WERI-Rb-1 (cell line): ENCODE results near the gene ADCYAP1R1.
A peak's percentile ranks its signal among the peaks of the same experiment; 100 is the strongest.

Source experiments
- DNase-seq: peaks from one replicate; pipeline ENCODE4 v3.0.0-alpha.2; 2020
- H3K27ac ChIP-seq: fragments of 250-450 bp; sonication (Bioruptor Pico); 2 replicates; pipeline ENCODE4 v1.5.1; 2020; ENCODE audit warnings: mild to moderate bottlenecking, moderate library complexity
- H3K27me3 ChIP-seq: fragments of 250-450 bp; sonication (Bioruptor Pico); 2 replicates; pipeline ENCODE4 v1.5.1; 2021; ENCODE audit warnings: mild to moderate bottlenecking, low read depth, moderate library complexity; ENCODE audit not compliant: insufficient read depth, severe bottlenecking
- H3K36me3 ChIP-seq: fragments of 250-450 bp; sonication (Bioruptor Pico); 2 replicates; pipeline ENCODE4 v1.5.1; 2020; ENCODE audit warnings: mild to moderate bottlenecking, moderate library complexity
- H3K4me3 ChIP-seq: 2 replicates; pipeline ENCODE4 v1.5.1; 2011; ENCODE audit warnings: low read depth, mild to moderate bottlenecking, control low read depth, low read length
- H3K9me3 ChIP-seq: fragments of 250-450 bp; sonication (Bioruptor Pico); 2 replicates; pipeline ENCODE4 v1.5.1; 2021; ENCODE audit warnings: mild to moderate bottlenecking, moderate library complexity; ENCODE audit not compliant: severe bottlenecking
- TF ChIP-seq, protein P1 (sequence below): IDR thresholded peaks from 2 replicates; pipeline ENCODE4 v1.5.1; 2011; ENCODE audit warnings: low read depth, mild to moderate bottlenecking, control low read depth, inconsistent platforms, low read length

The ADCYAP1R1 gene

DNA sequence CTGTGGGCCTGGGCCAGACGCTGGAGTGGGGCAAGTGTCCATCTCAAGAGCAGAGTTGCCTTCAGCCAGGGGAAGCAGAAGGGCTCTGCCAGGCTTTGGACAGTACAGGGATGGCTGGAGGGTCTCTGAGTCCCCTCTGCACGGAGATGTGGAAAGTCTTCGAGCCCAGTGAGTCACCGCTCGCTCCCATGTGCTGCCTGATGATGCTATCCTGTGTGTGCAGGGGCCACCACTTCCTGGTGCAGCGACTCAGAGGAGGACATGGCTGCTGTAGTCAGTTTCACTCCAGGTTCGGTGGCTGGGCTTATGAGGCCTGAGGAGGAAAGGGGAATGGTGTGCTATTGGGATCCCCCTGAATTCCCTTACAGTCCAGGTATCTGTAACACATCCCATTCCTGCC lies 6.0 kb downstream of the ADCYAP1R1 start:
- no peak for DNase-seq
- Histone ChIP-seq H3K27me3 (peaks cover 6% of the 10 kb centered on the region), H3K27ac (no peak overlapping the region), H3K36me3 (no peaks in the 10 kb centered on the region), H3K9me3 (no peaks in the 10 kb centered on the region), H3K4me3 (no peak overlapping the region)
- TF ChIP-seq, protein P1, sequence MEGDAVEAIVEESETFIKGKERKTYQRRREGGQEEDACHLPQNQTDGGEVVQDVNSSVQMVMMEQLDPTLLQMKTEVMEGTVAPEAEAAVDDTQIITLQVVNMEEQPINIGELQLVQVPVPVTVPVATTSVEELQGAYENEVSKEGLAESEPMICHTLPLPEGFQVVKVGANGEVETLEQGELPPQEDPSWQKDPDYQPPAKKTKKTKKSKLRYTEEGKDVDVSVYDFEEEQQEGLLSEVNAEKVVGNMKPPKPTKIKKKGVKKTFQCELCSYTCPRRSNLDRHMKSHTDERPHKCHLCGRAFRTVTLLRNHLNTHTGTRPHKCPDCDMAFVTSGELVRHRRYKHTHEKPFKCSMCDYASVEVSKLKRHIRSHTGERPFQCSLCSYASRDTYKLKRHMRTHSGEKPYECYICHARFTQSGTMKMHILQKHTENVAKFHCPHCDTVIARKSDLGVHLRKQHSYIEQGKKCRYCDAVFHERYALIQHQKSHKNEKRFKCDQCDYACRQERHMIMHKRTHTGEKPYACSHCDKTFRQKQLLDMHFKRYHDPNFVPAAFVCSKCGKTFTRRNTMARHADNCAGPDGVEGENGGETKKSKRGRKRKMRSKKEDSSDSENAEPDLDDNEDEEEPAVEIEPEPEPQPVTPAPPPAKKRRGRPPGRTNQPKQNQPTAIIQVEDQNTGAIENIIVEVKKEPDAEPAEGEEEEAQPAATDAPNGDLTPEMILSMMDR: no peak

DNA sequence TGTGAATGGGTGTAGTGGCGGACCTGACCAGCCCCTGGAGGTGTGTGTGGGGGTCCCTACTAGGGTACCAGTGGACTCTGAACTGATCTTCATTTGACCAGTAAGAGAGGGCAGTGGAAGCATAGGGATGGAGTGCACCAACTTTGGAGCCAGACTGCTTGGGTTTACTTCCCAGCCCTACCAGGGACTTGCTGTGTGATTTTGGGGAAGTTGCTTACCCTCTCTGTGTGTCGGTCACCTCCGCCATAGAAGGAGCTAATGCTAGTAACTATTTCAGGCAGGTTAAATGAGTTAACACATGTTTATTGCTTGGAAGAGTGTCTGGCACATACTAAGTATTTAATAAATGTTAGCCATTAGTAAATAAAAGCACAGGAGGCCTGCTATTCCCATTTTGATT lies 6.6 kb downstream of the ADCYAP1R1 start:
- H3K27ac ChIP-seq: no peak overlapping the region
- H3K27me3 ChIP-seq: peaks cover under 1% of the 10 kb centered on the region
- TF ChIP-seq, protein P1: no peak
- H3K36me3 ChIP-seq: no peaks in the 10 kb centered on the region
- DNase-seq: no peak
- H3K4me3 ChIP-seq: no peak overlapping the region
- H3K9me3 ChIP-seq: no peaks in the 10 kb centered on the region

DNA sequence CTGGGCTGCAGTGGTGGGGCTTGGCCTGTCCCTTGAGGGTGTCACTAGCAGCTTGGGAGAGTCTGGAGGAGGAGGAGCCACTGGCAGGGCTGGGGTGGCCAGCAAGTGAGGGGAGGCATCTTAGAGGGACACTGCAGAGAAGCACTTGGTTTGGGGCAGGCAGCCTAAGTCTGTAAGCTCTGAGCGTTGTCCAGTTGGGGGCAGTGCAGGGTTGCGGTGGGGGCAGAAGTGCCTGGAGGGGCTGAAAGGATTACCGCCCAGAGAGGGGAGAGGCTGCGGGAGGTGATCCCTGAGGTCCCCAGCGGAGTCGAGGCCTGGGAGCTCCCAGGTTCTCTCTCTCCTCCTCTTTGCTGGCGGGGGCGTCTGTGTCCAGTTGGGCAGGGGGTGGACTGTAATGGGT lies 7.4 kb downstream of the ADCYAP1R1 start:
- TF ChIP-seq, protein P1: peak; percentile 78
- no peaks in the 10 kb centered on the region for H3K36me3 ChIP-seq
- peak; percentile 76 for DNase-seq
- H3K27ac ChIP-seq: no peak overlapping the region
- H3K9me3 ChIP-seq: no peaks in the 10 kb centered on the region
- H3K27me3 ChIP-seq: no peaks in the 10 kb centered on the region
- no peak overlapping the region for H3K4me3 ChIP-seq

DNA sequence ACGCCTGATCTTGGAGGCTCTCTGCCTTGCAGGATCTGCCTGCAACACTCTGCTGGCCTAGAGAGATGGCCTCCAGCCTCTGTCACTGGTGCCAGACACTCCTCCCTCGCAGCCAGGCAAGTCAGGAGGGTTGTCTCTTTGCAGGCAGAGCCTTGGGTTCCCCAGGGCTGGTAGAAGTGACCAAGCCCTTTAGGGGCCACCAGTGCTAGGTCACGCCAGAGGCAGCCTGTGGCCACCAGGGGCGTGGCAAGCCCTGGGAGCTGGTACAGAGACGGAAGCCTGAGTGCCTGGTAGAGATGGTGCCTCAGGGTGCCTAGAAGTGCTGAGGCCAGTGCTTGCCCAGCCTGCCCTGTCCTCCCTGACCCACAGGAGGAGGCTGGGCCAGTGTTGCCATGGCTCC lies 9.1 kb downstream of the ADCYAP1R1 start:
- H3K4me3 ChIP-seq: no peak overlapping the region
- DNase-seq: no peak
- H3K27me3 ChIP-seq: no peaks in the 10 kb centered on the region
- no peaks in the 10 kb centered on the region for H3K36me3 ChIP-seq
- no peak overlapping the region for H3K27ac ChIP-seq
- TF ChIP-seq, protein P1: peak; percentile 24; the same call in 1 of the 2 replicates
- no peaks in the 10 kb centered on the region for H3K9me3 ChIP-seq

DNA sequence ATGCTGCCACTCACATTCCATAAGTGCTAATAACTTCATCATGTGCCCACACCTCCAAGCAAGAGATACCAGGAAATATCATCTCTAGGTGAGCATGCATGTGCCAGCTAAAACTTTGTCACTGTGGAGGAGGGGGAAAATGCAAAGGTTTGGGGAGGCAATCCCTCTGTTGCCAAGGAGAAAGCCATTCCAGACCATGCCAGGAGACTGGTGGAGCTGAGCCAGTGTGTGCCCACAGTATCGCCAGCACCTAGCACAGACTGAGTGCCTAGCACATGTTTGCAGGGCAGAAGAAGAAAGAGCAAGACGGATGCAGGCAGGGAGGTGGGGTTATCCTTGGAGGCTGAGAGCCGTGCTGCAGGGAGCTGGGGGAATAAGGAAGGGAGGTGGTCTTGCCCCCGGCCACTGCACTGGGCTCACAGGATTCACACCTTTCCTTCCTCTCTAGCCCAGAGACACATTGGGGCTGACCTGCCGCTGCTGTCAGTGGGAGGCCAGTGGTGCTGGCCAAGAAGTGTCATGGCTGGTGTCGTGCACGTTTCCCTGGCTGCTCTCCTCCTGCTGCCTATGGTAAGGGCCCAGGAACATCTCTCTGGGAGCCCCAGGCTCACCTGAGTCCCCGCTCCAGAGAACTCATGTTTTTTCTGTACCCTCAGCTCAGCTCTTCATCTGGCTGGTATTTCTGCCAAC lies 10.8 kb downstream of the ADCYAP1R1 start:
- Histone ChIP-seq H3K27ac (no peak overlapping the region), H3K27me3 (no peaks in the 10 kb centered on the region), H3K36me3 (no peaks in the 10 kb centered on the region), H3K9me3 (no peaks in the 10 kb centered on the region), H3K4me3 (no peak overlapping the region)
- TF ChIP-seq, protein P1: no peak
- no peak for DNase-seq

DNA sequence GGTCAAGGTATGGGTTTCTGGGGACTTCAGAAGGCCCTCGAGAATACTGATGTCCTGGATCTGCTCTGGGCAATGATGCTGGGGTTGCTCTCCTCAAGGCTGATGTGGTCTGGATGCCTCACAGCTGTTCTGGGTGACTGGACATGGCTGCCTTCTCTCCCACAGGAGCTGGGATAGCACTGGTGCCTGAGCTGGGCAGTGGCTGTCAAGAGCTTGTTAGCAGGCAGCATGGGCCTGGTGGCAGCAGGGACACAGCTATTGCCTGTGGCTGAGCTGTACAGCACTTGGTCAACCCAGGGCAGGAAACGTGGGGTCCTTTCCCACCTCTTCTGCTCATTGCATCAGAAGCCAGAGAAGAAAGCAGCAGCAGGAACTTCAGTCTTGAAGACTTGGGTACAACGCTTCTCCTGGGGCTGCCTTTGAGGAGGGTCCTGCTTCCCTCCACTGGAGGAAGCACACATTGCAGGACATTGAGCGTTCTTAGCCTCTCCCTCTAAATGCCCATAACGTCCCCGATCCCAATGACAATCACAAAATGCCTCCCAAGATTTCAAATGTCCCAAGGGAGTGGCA lies 13.0 kb downstream of the ADCYAP1R1 start:
- Histone ChIP-seq H3K4me3 (no peak overlapping the region), H3K36me3 (no peaks in the 10 kb centered on the region), H3K27me3 (no peaks in the 10 kb centered on the region), H3K9me3 (no peaks in the 10 kb centered on the region), H3K27ac (no peak overlapping the region)
- TF ChIP-seq, protein P1: peak; percentile 48; the same call in 1 of the 2 replicates
- DNase-seq: no peak
